Skeletal muscle satellite cell (primary cell): ENCODE data around the gene MSLN. TPM values are rescaled to one million over a fixed set of nuclear protein-coding genes. Genes with fewer than 3 reads are reported as not detected.
"Not testable (repeated sequence)": the region's sequence is repeated elsewhere in the genome, so short reads cannot be mapped to it uniquely, and the experiment has no call there.

Experiments
- H3K27me3 ChIP-seq: 2 replicates; pipeline ENCODE4 v1.7.0; 2013; ENCODE audit warnings: low read length; ENCODE audit not compliant: control insufficient read depth, insufficient read depth
- H3K36me3 ChIP-seq: 2 replicates; pipeline ENCODE4 v1.7.0; 2013; ENCODE audit warnings: mild to moderate bottlenecking, control low read depth, low read length; ENCODE audit not compliant: insufficient read depth
- H3K4me1 ChIP-seq: 2 replicates; pipeline ENCODE4 v1.7.0; 2013; ENCODE audit warnings: low read length; ENCODE audit not compliant: control insufficient read depth, insufficient read depth
- H3K4me2 ChIP-seq: 2 replicates; pipeline ENCODE4 v1.7.0; 2013; ENCODE audit warnings: mild to moderate bottlenecking, low read length
- H3K4me3 ChIP-seq: 2 replicates; pipeline ENCODE4 v1.7.0; 2013; ENCODE audit warnings: low read length
- H3K9ac ChIP-seq: 2 replicates; pipeline ENCODE4 v1.7.0; 2013; ENCODE audit warnings: mild to moderate bottlenecking, low read depth, low read length, moderate library complexity
- H3K9me3 ChIP-seq: replicated peaks from 2 replicates; pipeline ENCODE4 v1.7.0; 2013; ENCODE audit warnings: mild to moderate bottlenecking, control low read depth, low read length
- total RNA-seq: library from RNA; depleted of rRNA; stranded (reverse); fragments of >200 nt; gene quantifications from 2 replicates; pipeline ENCODE4 v1.2.3, GENCODE V29; 2012; rRNA removed

The MSLN gene
- total RNA-seq, result under 0.01 TPM in 1 of 2 replicates, not detected in the other

- no peak within 1 kb of the TSS for H3K9ac ChIP-seq
- peaks cover 6% of the 10 kb centered on the region for H3K4me1 ChIP-seq
- H3K36me3 ChIP-seq, result no peaks in the 10 kb centered on the region
- no peaks in the 10 kb centered on the region for H3K9me3 ChIP-seq
- H3K4me2 ChIP-seq, result no peak within 1 kb of the TSS
- no peak within 1 kb of the TSS for H3K4me3 ChIP-seq
- H3K27me3 ChIP-seq, result peaks cover 3% of the 10 kb centered on the region
These were observed at the start of gene MSLN for GRCh38 chr16:760545-761343. TSS of gene MSLN (plus strand) at chr16:760734. CDS start at chr16:762681, 1,947 bp downstream.

GRCh38 chr16:711084-711483 is 49.5 kb upstream of the MSLN start:
- peaks cover 30% of the 10 kb centered on the region for H3K4me1 ChIP-seq
- H3K9ac ChIP-seq, result no peak overlapping the region
- peaks cover 43% of the 10 kb centered on the region for H3K27me3 ChIP-seq
- H3K4me3 ChIP-seq, result no peak overlapping the region
- no peaks in the 10 kb centered on the region for H3K36me3 ChIP-seq
- no peaks in the 10 kb centered on the region for H3K9me3 ChIP-seq
- H3K4me2 ChIP-seq, result no peak overlapping the region

GRCh38 chr16:711548-712320 is 48.8 kb upstream of the MSLN start:
- Histone ChIP-seq H3K9me3 (no peaks in the 10 kb centered on the region), H3K4me1 (peaks cover 36% of the 10 kb centered on the region), H3K36me3 (no peaks in the 10 kb centered on the region), H3K4me2 (no peak overlapping the region), H3K27me3 (peaks cover 36% of the 10 kb centered on the region), H3K9ac (no peak overlapping the region), H3K4me3 (no peak overlapping the region)

- H3K27me3 ChIP-seq, result peaks cover 28% of the 10 kb centered on the region
- H3K9me3 ChIP-seq, H3K4me2 ChIP-seq, H3K9ac ChIP-seq, H3K36me3 ChIP-seq, H3K4me3 ChIP-seq: not testable (repeated sequence)
- peaks cover 36% of the 10 kb centered on the region for H3K4me1 ChIP-seq
These were observed 47.7 kb upstream of the MSLN start for GRCh38 chr16:712740-713250.

- H3K4me3 ChIP-seq, result no peak overlapping the region
- no peak overlapping the region for H3K4me2 ChIP-seq
- H3K9ac ChIP-seq, result no peak overlapping the region
- H3K27me3 ChIP-seq, result peaks cover 15% of the 10 kb centered on the region
- H3K9me3 ChIP-seq, result no peaks in the 10 kb centered on the region
- peaks cover 36% of the 10 kb centered on the region for H3K4me1 ChIP-seq
- H3K36me3 ChIP-seq, result no peaks in the 10 kb centered on the region
These were observed 46.5 kb upstream of the MSLN start for GRCh38 chr16:714079-714478.

GRCh38 chr16:714558-715476 is 45.7 kb upstream of the MSLN start, which contains the start of gene METRN:
TSS of gene METRN (plus strand) at chr16:715118. CDS start at chr16:715290, 172 bp downstream.
- H3K4me3 ChIP-seq, result peak within 1 kb of the TSS; percentile 75
- no peaks in the 10 kb centered on the region for H3K36me3 ChIP-seq
- H3K9me3 ChIP-seq, result no peaks in the 10 kb centered on the region
- peak within 1 kb of the TSS; percentile 97 for H3K4me2 ChIP-seq
- H3K4me1 ChIP-seq, result peaks cover 37% of the 10 kb centered on the region
- peak within 1 kb of the TSS; percentile 69 for H3K9ac ChIP-seq
- peaks cover 11% of the 10 kb centered on the region for H3K27me3 ChIP-seq

- Histone ChIP-seq H3K4me2 (peak overlapping the region; percentile 97), H3K4me3 (peak overlapping the region; percentile 75), H3K4me1 (peaks cover 36% of the 10 kb centered on the region), H3K9me3 (no peaks in the 10 kb centered on the region), H3K36me3 (no peaks in the 10 kb centered on the region), H3K27me3 (peaks cover 3% of the 10 kb centered on the region), H3K9ac (peak overlapping the region; percentile 69)
These were observed 44.9 kb upstream of the MSLN start for GRCh38 chr16:715477-716199.

GRCh38 chr16:716200-716568 is 44.4 kb upstream of the MSLN start:
- Histone ChIP-seq H3K9ac (peak overlapping the region; percentile 69), H3K4me2 (peak overlapping the region; percentile 97), H3K4me3 (peak overlapping the region; percentile 75), H3K9me3 (no peaks in the 10 kb centered on the region), H3K4me1 (peaks cover 35% of the 10 kb centered on the region), H3K36me3 (no peaks in the 10 kb centered on the region), H3K27me3 (no peaks in the 10 kb centered on the region)

GRCh38 chr16:716768-717325 is 43.7 kb upstream of the MSLN start:
- Histone ChIP-seq H3K9ac (no peak overlapping the region), H3K9me3 (no peaks in the 10 kb centered on the region), H3K36me3 (no peaks in the 10 kb centered on the region), H3K4me1 (peaks cover 42% of the 10 kb centered on the region), H3K4me2 (peak overlapping the region; percentile 97), H3K4me3 (no peak overlapping the region), H3K27me3 (no peaks in the 10 kb centered on the region)

- no peaks in the 10 kb centered on the region for H3K36me3 ChIP-seq
- H3K27me3 ChIP-seq, result no peaks in the 10 kb centered on the region
- H3K4me3 ChIP-seq, result no peak overlapping the region
- H3K9ac ChIP-seq, result no peak overlapping the region
- H3K9me3 ChIP-seq, result no peaks in the 10 kb centered on the region
- H3K4me1 ChIP-seq, result peaks cover 40% of the 10 kb centered on the region
- no peak overlapping the region for H3K4me2 ChIP-seq
These were observed 42.9 kb upstream of the MSLN start for GRCh38 chr16:717450-718245.
